Body of pancreas (tissue), 4 donors: ENCODE measurements around the gene ZNF222.

ENCODE experiments used
- POLR2A ChIP-seq, 3 donors: fragments of 450-650 bp; IDR thresholded peaks; one replicate each; pipeline ENCODE4 v1.6.1; 2016; ENCODE audit warnings: antibody characterized with exemption in 3 of 3, mild to moderate bottlenecking in 2 of 3
- TF ChIP-seq, protein P1 (sequence below), 7 experiments: fragments of 450-650 bp in 4 of 7; fragments of 200-600 bp in 3 of 7; sonication (generic) in 3 of 7; IDR thresholded peaks; one replicate each; pipeline ENCODE4 v1.5.1; 2016 to 2019; ENCODE audit warnings: antibody characterized with exemption in 7 of 7

- TF ChIP-seq, protein P1, sequence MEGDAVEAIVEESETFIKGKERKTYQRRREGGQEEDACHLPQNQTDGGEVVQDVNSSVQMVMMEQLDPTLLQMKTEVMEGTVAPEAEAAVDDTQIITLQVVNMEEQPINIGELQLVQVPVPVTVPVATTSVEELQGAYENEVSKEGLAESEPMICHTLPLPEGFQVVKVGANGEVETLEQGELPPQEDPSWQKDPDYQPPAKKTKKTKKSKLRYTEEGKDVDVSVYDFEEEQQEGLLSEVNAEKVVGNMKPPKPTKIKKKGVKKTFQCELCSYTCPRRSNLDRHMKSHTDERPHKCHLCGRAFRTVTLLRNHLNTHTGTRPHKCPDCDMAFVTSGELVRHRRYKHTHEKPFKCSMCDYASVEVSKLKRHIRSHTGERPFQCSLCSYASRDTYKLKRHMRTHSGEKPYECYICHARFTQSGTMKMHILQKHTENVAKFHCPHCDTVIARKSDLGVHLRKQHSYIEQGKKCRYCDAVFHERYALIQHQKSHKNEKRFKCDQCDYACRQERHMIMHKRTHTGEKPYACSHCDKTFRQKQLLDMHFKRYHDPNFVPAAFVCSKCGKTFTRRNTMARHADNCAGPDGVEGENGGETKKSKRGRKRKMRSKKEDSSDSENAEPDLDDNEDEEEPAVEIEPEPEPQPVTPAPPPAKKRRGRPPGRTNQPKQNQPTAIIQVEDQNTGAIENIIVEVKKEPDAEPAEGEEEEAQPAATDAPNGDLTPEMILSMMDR (IDR thresholded peaks at IDR 0.05), result no peak
- TF ChIP-seq POLR2A (IDR thresholded peaks at IDR 0.05), result no peak
Measured at GRCh38 chr19:44021221-44021620, 4.0 kb upstream of the ZNF222 start.
